ENCODE data around the gene ANO7.

GRCh38 chr2:241198381-241199279 lies 10.2 kb downstream of the ANO7 start:
- no peak for TF ChIP-seq EZH2phosphoT487 (IDR thresholded peaks at IDR 0.05; ENCODE audit: insufficient read depth, low read depth)
- no peak for TF ChIP-seq EZH2 (IDR thresholded peaks at IDR 0.05; ENCODE audit: insufficient read depth, poor library complexity, severe bottlenecking)

Data from GM23248 (cell line).